Activated naive CD4-positive, alpha-beta T cell treated with anti-CD3 and anti-CD28 coated beads, Interleukin-2, amount 10 ng/mL, durations not matched to agents 7 days and 5 days (primary cell): Measurements from ENCODE around the gene MIB2.

Source experiments
- CTCF ChIA-PET: fragments of 350-600 bp; sonication (Branson Sonifier 250); formaldehyde crosslinking; loops from one replicate; lab custom pipeline; 2021; ENCODE audit warnings: antibody characterized with exemption; lab: Charles Lee
- DNase-seq: peaks from one replicate; pipeline ENCODE4 v3.0.0-alpha.2; 2020
- H3K27ac Mint-ChIP-seq: one replicate; pipeline ENCODE4 v1.8.0; 2021; ENCODE audit warnings: mild to moderate bottlenecking, moderate library complexity, mixed read lengths
- H3K27me3 Mint-ChIP-seq: one replicate; pipeline ENCODE4 v1.8.0; 2021; ENCODE audit warnings: mild to moderate bottlenecking, mixed read lengths
- H3K36me3 Mint-ChIP-seq: one replicate; pipeline ENCODE4 v1.8.0; 2021; ENCODE audit warnings: mixed read lengths
- H3K4me1 Mint-ChIP-seq: one replicate; pipeline ENCODE4 v1.8.0; 2021; ENCODE audit warnings: mixed read lengths
- H3K4me3 Mint-ChIP-seq: one replicate; pipeline ENCODE4 v1.8.0; 2021; ENCODE audit warnings: mild to moderate bottlenecking, moderate library complexity, mixed read lengths
- H3K9me3 Mint-ChIP-seq: one replicate; pipeline ENCODE4 v1.8.0; 2021; ENCODE audit warnings: mixed read lengths

MIB2 gene

GRCh38 chr1:1602304-1602967 is 12.9 kb upstream of the MIB2 start:
- DNase-seq = no peak
- Mint-ChIP-seq H3K4me3 (peak overlapping the region; percentile 7), H3K9me3 (no peaks in the 10 kb centered on the region), H3K4me1 (peaks cover 22% of the 10 kb centered on the region), H3K27me3 (peaks cover 58% of the 10 kb centered on the region), H3K27ac (no peak overlapping the region), H3K36me3 (peaks cover 2% of the 10 kb centered on the region)
- CTCF ChIA-PET = no interaction called here

GRCh38 chr1:1602968-1603506 is 12.3 kb upstream of the MIB2 start:
- CTCF ChIA-PET = interaction anchor here (0.9 kb wide), 1 partner anchor 12 kb away, joined by 3 read pairs; no protein-coding TSS in a partner anchor
- H3K4me3 Mint-ChIP-seq = no peak overlapping the region

GRCh38 chr1:1603671-1604373 is 11.5 kb upstream of the MIB2 start:
- no peaks in the 10 kb centered on the region for H3K9me3 Mint-ChIP-seq
- no peak overlapping the region for H3K4me3 Mint-ChIP-seq
- peaks cover 21% of the 10 kb centered on the region for H3K4me1 Mint-ChIP-seq
- peaks cover 44% of the 10 kb centered on the region for H3K27me3 Mint-ChIP-seq
- H3K36me3 Mint-ChIP-seq = peaks cover 2% of the 10 kb centered on the region
- CTCF ChIA-PET = interaction anchor here (0.9 kb wide), 1 partner anchor 11 kb away, joined by 3 read pairs; no protein-coding TSS in a partner anchor
- H3K27ac Mint-ChIP-seq = no peak overlapping the region
- DNase-seq = no peak

More at GRCh38 chr1:1602968-1603506, 12.3 kb upstream of the MIB2 start:
- Mint-ChIP-seq H3K27me3 (peaks cover 52% of the 10 kb centered on the region), H3K27ac (peak overlapping the region; percentile 19), H3K4me1 (peaks cover 24% of the 10 kb centered on the region), H3K36me3 (peaks cover 2% of the 10 kb centered on the region), H3K9me3 (no peaks in the 10 kb centered on the region)
- DNase-seq = no peak

GRCh38 chr1:1604374-1605033 is 10.8 kb upstream of the MIB2 start:
- no peaks in the 10 kb centered on the region for H3K9me3 Mint-ChIP-seq
- H3K36me3 Mint-ChIP-seq = no peaks in the 10 kb centered on the region

GRCh38 chr1:1605034-1605591 is 10.2 kb upstream of the MIB2 start:
- H3K27ac Mint-ChIP-seq = peak overlapping the region; percentile 79
- CTCF ChIA-PET = no interaction called here
- no peak for DNase-seq
- H3K27me3 Mint-ChIP-seq = peaks cover 39% of the 10 kb centered on the region
- H3K4me1 Mint-ChIP-seq = peaks cover 18% of the 10 kb centered on the region
- no peak overlapping the region for H3K4me3 Mint-ChIP-seq
- H3K9me3 Mint-ChIP-seq = no peaks in the 10 kb centered on the region
- H3K36me3 Mint-ChIP-seq = no peaks in the 10 kb centered on the region

More at GRCh38 chr1:1604374-1605033, 10.8 kb upstream of the MIB2 start:
- peak overlapping the region; percentile 79 for H3K27ac Mint-ChIP-seq
- CTCF ChIA-PET = no interaction called here
- no peak for DNase-seq
- peaks cover 18% of the 10 kb centered on the region for H3K4me1 Mint-ChIP-seq
- H3K27me3 Mint-ChIP-seq = peaks cover 39% of the 10 kb centered on the region
- H3K4me3 Mint-ChIP-seq = no peak overlapping the region

- Mint-ChIP-seq H3K9me3 (no peaks in the 10 kb centered on the region), H3K27me3 (peaks cover 34% of the 10 kb centered on the region), H3K4me1 (peaks cover 18% of the 10 kb centered on the region), H3K36me3 (no peaks in the 10 kb centered on the region), H3K27ac (no peak overlapping the region), H3K4me3 (no peak overlapping the region)
- CTCF ChIA-PET = no interaction called here
- no peak for DNase-seq
Observed at GRCh38 chr1:1605724-1606123, 9.6 kb upstream of the MIB2 start.

GRCh38 chr1:1606232-1606631 is 9.1 kb upstream of the MIB2 start:
- Mint-ChIP-seq H3K36me3 (no peaks in the 10 kb centered on the region), H3K4me1 (peaks cover 22% of the 10 kb centered on the region), H3K9me3 (no peaks in the 10 kb centered on the region), H3K27me3 (peaks cover 29% of the 10 kb centered on the region), H3K4me3 (no peak overlapping the region), H3K27ac (no peak overlapping the region)
- CTCF ChIA-PET = no interaction called here
- no peak for DNase-seq

- no peak overlapping the region for H3K4me3 Mint-ChIP-seq
- H3K4me1 Mint-ChIP-seq = peaks cover 38% of the 10 kb centered on the region
- CTCF ChIA-PET = no interaction called here
- peaks cover 14% of the 10 kb centered on the region for H3K36me3 Mint-ChIP-seq
- DNase-seq = no peak
- no peak overlapping the region for H3K27ac Mint-ChIP-seq
- H3K9me3 Mint-ChIP-seq = no peaks in the 10 kb centered on the region
- H3K27me3 Mint-ChIP-seq = peaks cover 2% of the 10 kb centered on the region
Observed at GRCh38 chr1:1609822-1610485, 5.3 kb upstream of the MIB2 start.

- CTCF ChIA-PET = no interaction called here
Observed at GRCh38 chr1:1610796-1611195, 4.5 kb upstream of the MIB2 start.

GRCh38 chr1:1612104-1612400 is 3.2 kb upstream of the MIB2 start:
- Mint-ChIP-seq H3K27ac (peak overlapping the region; percentile 1), H3K4me1 (peaks cover 38% of the 10 kb centered on the region)

More at GRCh38 chr1:1610796-1611195, 4.5 kb upstream of the MIB2 start:
- Mint-ChIP-seq H3K4me1 (peaks cover 36% of the 10 kb centered on the region), H3K27ac (no peak overlapping the region), H3K27me3 (no peaks in the 10 kb centered on the region), H3K4me3 (no peak overlapping the region), H3K36me3 (peaks cover 14% of the 10 kb centered on the region), H3K9me3 (no peaks in the 10 kb centered on the region)
- DNase-seq = no peak

GRCh38 chr1:1613509-1614082 is 1.7 kb upstream of the MIB2 start:
- DNase-seq = no peak
- no peaks in the 10 kb centered on the region for H3K9me3 Mint-ChIP-seq
- peak overlapping the region; percentile 98 for H3K27ac Mint-ChIP-seq
- CTCF ChIA-PET = no interaction called here
- H3K27me3 Mint-ChIP-seq = no peaks in the 10 kb centered on the region
- H3K36me3 Mint-ChIP-seq = peaks cover 19% of the 10 kb centered on the region
- H3K4me3 Mint-ChIP-seq = peak overlapping the region; percentile 87
- H3K4me1 Mint-ChIP-seq = peaks cover 35% of the 10 kb centered on the region

More at GRCh38 chr1:1612104-1612400, 3.2 kb upstream of the MIB2 start:
- no peaks in the 10 kb centered on the region for H3K9me3 Mint-ChIP-seq
- no peaks in the 10 kb centered on the region for H3K27me3 Mint-ChIP-seq
- H3K36me3 Mint-ChIP-seq = peaks cover 14% of the 10 kb centered on the region
- H3K4me3 Mint-ChIP-seq = no peak overlapping the region
- DNase-seq = no peak
- CTCF ChIA-PET = no interaction called here

GRCh38 chr1:1614204-1614953 is 921 bp upstream of the MIB2 start:
- Mint-ChIP-seq H3K27me3 (no peaks in the 10 kb centered on the region), H3K4me3 (peak overlapping the region; percentile 87), H3K9me3 (no peaks in the 10 kb centered on the region), H3K27ac (peak overlapping the region; percentile 98), H3K36me3 (peaks cover 19% of the 10 kb centered on the region), H3K4me1 (peaks cover 35% of the 10 kb centered on the region)
- CTCF ChIA-PET = interaction anchor here (0.7 kb wide), 1 partner anchor 11 kb away, joined by 3 read pairs; no protein-coding TSS in a partner anchor
- peak; percentile 68 for DNase-seq

- Mint-ChIP-seq H3K36me3 (peaks cover 19% of the 10 kb centered on the region), H3K9me3 (no peaks in the 10 kb centered on the region), H3K27me3 (no peaks in the 10 kb centered on the region), H3K27ac (peak overlapping the region; percentile 98), H3K4me3 (peak overlapping the region; percentile 87), H3K4me1 (peaks cover 35% of the 10 kb centered on the region)
- DNase-seq = no peak
- CTCF ChIA-PET = interaction anchor here (0.7 kb wide), 1 partner anchor 11 kb away, joined by 3 read pairs; no protein-coding TSS in a partner anchor
Observed at GRCh38 chr1:1614954-1615255, 395 bp upstream of the MIB2 start.
